Kasumi-1 (cell line): ENCODE data around the gene IL4I1.

Source experiments
- DNase-seq, 2 experiments: peaks; one replicate each; lab custom pipeline; 2025; lab: John Stamatoyannopoulos, UW

Gene IL4I1

GRCh38 chr19:49851456-49852259 is 45.0 kb downstream of the IL4I1 start:
- DNase-seq, result peak in 1 of 2 experiments; percentile 20

GRCh38 chr19:49850487-49851342 is 46.0 kb downstream of the IL4I1 start, which contains the start of gene PTOV1:
Gene PTOV1, plus strand, starts transcription at chr19:49851159.
- peak; percentile 85 to 86 for DNase-seq

GRCh38 chr19:49850221-49850486 is 46.5 kb downstream of the IL4I1 start:
- DNase-seq, result no peak

- no peak for DNase-seq
These were observed 47.1 kb downstream of the IL4I1 start for GRCh38 chr19:49849433-49850220.

GRCh38 chr19:49848938-49849337 is 47.7 kb downstream of the IL4I1 start:
- no peak for DNase-seq

- DNase-seq, result peak; percentile 59 to 65
These were observed 48.7 kb downstream of the IL4I1 start for GRCh38 chr19:49847731-49848696.

- DNase-seq, result no peak
These were observed 50.3 kb downstream of the IL4I1 start for GRCh38 chr19:49846408-49846807.

GRCh38 chr19:49845414-49845813 is 51.3 kb downstream of the IL4I1 start:
- no peak for DNase-seq

- DNase-seq, result no peak
These were observed 52.3 kb downstream of the IL4I1 start for GRCh38 chr19:49844138-49845095.

GRCh38 chr19:49843265-49843664 is 53.4 kb downstream of the IL4I1 start:
- no peak for DNase-seq

GRCh38 chr19:49840736-49841249 is 55.9 kb downstream of the IL4I1 start:
- no peak for DNase-seq

GRCh38 chr19:49840321-49840720 is 56.4 kb downstream of the IL4I1 start:
- no peak for DNase-seq

GRCh38 chr19:49839713-49840112 is 57.0 kb downstream of the IL4I1 start:
- no peak for DNase-seq
